ENCODE results near the gene NRP2.

DNA sequence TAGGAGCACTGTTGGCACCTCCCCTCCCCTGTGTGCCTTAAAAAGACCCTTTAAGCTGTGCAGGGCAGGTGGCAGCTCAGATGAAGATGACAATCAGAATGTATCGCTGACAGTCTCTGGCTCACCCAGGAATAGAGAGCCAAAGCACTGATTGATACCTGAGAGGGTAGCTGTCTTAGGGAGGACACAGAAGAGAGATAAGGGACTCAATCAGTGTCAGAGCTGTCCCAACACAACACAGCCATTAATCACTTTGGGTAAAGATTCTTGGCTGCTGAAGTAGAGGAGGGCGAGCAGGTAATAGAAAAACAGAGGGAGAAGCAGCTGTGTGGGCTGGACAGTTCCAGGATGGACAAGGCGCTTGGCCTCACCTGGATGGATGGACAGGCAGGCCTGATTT lies 124.9 kb downstream of the NRP2 start:
- TF ChIP-seq POLR2AphosphoS5 (IDR thresholded peaks at IDR 0.05): no peak
- TF ChIP-seq, protein P1, sequence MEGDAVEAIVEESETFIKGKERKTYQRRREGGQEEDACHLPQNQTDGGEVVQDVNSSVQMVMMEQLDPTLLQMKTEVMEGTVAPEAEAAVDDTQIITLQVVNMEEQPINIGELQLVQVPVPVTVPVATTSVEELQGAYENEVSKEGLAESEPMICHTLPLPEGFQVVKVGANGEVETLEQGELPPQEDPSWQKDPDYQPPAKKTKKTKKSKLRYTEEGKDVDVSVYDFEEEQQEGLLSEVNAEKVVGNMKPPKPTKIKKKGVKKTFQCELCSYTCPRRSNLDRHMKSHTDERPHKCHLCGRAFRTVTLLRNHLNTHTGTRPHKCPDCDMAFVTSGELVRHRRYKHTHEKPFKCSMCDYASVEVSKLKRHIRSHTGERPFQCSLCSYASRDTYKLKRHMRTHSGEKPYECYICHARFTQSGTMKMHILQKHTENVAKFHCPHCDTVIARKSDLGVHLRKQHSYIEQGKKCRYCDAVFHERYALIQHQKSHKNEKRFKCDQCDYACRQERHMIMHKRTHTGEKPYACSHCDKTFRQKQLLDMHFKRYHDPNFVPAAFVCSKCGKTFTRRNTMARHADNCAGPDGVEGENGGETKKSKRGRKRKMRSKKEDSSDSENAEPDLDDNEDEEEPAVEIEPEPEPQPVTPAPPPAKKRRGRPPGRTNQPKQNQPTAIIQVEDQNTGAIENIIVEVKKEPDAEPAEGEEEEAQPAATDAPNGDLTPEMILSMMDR (IDR thresholded peaks at IDR 0.05 in 8 of 11, conservative IDR thresholded peaks at IDR 0.05 in 3 of 11): no peak
- no peak for TF ChIP-seq POLR2A (IDR thresholded peaks at IDR 0.05)
